ENCODE measurements around the gene HIVEP3. TPM values are rescaled to one million over a fixed set of nuclear protein-coding genes. Genes with fewer than 3 reads are reported as not detected.
A peak's percentile ranks its signal among the peaks of the same experiment; 100 is the strongest.

The HIVEP3 gene
- total and polyA plus RNA-seq, 4 experiments from 2014 or later: 8.2 to 12.8 (median 10.8) TPM

DNA sequence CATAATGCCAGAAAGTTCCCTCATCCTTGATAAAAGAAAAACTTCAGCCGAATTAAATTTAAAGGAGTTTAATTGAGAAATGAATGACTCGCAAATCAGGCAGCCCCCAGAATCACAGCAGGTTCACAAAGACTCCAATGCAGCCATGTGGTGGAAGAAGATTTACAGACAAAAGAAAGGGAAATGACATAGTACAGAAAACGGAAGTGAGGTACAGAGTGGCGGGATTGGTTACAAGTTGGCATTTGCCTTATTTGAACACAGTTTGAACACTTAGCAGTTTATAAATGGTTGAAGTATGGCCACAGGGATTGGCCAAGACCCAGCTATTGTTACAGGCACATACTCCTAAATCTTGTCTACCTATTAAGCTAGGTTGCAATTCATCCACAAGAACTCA, 46.6 kb downstream of the HIVEP3 start:
- peaks cover 0 to 4% of the 10 kb centered on the region in 2 donors for H3K36me3 Mint-ChIP-seq
- H3K27me3 Mint-ChIP-seq: no peaks in the 10 kb centered on the region
- Histone ChIP-seq H3K27ac (ENCODE audit: low read depth, low read length) (no peak overlapping the region), H3K4me1 (ENCODE audit: insufficient read depth, low read length) (peaks cover 8% of the 10 kb centered on the region), H3K4me3 (ENCODE audit: low read length in 2 of 2) (no peak overlapping the region), H3K27me3 (ENCODE audit: insufficient read depth, low read length) (no peaks in the 10 kb centered on the region), H3K36me3 (ENCODE audit: insufficient read depth, low read length) (no peaks in the 10 kb centered on the region), H3K9me3 (ENCODE audit: control insufficient read depth in 1 of 2, low read length in 2 of 2) (no peaks in the 10 kb centered on the region)
- CTCF ChIA-PET (ENCODE audit: partially characterized antibody): no interaction called here
- H3K4me1 Mint-ChIP-seq: peaks cover 10 to 36% (median 33%) of the 10 kb centered on the region in 4 donors
- intact Hi-C loops (cut with micrococcal nuclease): no loop called here
- no peak overlapping the region for H3K4me3 Mint-ChIP-seq
- H3K9me3 Mint-ChIP-seq: peaks cover 0 to 1% (median 0%) of the 10 kb centered on the region in 8 donors
- DNase-seq: no peak
- POLR2A ChIA-PET (ENCODE audit: partially characterized antibody): no interaction called here
- H3K27ac Mint-ChIP-seq: peak overlapping the region in 1 of 7 donors; percentile 34

DNA sequence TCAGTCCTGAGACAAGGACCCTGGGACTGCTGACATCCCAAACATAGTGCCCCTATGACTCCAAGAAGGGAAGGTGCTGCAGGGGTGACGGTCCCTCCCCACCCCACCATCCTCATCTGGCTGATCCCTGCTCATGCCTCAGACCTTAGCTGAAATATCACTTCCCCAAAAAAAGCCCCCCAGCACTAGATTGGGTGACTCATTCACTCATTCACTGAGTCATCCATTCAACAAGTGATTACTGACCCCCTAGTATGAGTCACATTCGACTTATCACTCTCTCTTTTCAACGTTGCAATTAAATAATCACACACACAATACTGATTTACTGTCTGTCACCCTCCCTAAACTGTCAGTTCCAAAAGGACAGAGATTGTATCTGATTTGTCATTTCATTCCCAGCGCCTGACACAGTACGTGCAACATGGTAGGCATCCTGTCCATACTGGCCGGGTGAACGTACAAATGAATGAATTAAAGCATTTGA, 48.6 kb downstream of the HIVEP3 start:
- Histone ChIP-seq H3K27ac (ENCODE audit: low read depth, low read length) (no peak overlapping the region), H3K9me3 (ENCODE audit: control insufficient read depth in 1 of 2, low read length in 2 of 2) (no peaks in the 10 kb centered on the region), H3K4me3 (ENCODE audit: low read length in 2 of 2) (no peak overlapping the region), H3K27me3 (ENCODE audit: insufficient read depth, low read length) (no peaks in the 10 kb centered on the region), H3K4me1 (ENCODE audit: insufficient read depth, low read length) (peaks cover 8% of the 10 kb centered on the region), H3K36me3 (ENCODE audit: insufficient read depth, low read length) (no peaks in the 10 kb centered on the region)
- Mint-ChIP-seq H3K36me3 (peaks cover 0 to 5% of the 10 kb centered on the region in 2 donors), H3K4me1 (peaks cover 10 to 27% (median 25%) of the 10 kb centered on the region in 4 donors), H3K9me3 (peaks cover 0 to 1% (median 0%) of the 10 kb centered on the region in 8 donors), H3K4me3 (no peak overlapping the region), H3K27me3 (no peaks in the 10 kb centered on the region), H3K27ac (peak overlapping the region in 1 of 7 donors; percentile 42)
- intact Hi-C loops (cut with micrococcal nuclease): no loop called here
- no peak for DNase-seq
- CTCF ChIA-PET (ENCODE audit: partially characterized antibody): interaction anchor here (4.4 kb wide), 1 partner anchor 295 kb away, joined by 21 read pairs; no protein-coding TSS in a partner anchor
- POLR2A ChIA-PET (ENCODE audit: partially characterized antibody): no interaction called here

DNA sequence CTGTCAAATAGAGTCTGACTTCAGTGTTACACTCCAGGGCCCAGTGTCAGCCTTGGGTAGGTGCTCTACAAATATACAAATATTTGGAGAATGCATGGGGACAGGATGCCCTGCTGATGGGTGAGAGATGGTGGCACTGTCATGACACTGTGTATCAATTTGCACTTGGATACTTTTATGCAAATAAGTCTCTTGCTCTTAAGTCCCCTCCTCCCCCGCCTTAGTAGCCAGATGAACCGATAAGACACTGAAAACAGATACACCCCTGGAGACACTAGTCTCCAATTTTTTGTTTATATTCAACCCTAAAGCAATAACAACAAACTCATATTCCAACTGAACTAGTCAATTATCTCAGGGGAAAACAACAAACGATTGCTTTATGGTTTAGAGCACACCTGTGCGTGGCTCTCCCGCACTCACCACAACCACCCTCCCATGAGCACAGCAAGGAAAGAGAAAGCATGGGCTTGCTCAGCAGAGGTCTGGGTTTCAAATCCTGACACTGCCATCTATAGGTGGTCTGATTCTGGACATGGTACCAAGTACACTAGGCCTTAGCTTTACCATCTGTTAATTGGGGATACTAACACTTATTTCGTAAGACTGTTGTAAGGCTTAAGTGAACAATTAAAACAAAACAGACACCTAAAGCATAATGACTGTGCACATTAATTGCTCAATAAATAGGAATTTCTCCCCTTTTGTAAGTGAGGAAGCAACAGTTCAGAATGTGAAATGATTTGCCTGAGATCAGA, 50.3 kb downstream of the HIVEP3 start:
- ChIA-PET CTCF (ENCODE audit: partially characterized antibody) (interaction anchor here (0.8 to 4.4 kb wide), 4 partner anchors 57 to 353 kb away, joined by 3 to 21 read pairs (median 4); no protein-coding TSS in a partner anchor), POLR2A (ENCODE audit: partially characterized antibody) (interaction anchor here (1.6 kb wide), 1 partner anchor 294 kb away, joined by 5 read pairs; no protein-coding TSS in a partner anchor)
- Histone ChIP-seq H3K4me1 (ENCODE audit: insufficient read depth, low read length) (peaks cover 8% of the 10 kb centered on the region), H3K9me3 (ENCODE audit: control insufficient read depth in 1 of 2, low read length in 2 of 2) (no peaks in the 10 kb centered on the region), H3K27ac (ENCODE audit: low read depth, low read length) (no peak overlapping the region), H3K27me3 (ENCODE audit: insufficient read depth, low read length) (no peaks in the 10 kb centered on the region), H3K36me3 (ENCODE audit: insufficient read depth, low read length) (no peaks in the 10 kb centered on the region), H3K4me3 (ENCODE audit: low read length in 2 of 2) (no peak overlapping the region)
- Mint-ChIP-seq H3K27ac (peak overlapping the region in 3 of 7 donors; percentile 48 to 65 (median 50)), H3K27me3 (no peaks in the 10 kb centered on the region), H3K4me3 (peak overlapping the region in 1 of 8 donors; percentile 22), H3K36me3 (peaks cover 0 to 11% of the 10 kb centered on the region in 2 donors), H3K4me1 (peaks cover 10 to 18% (median 17%) of the 10 kb centered on the region in 4 donors), H3K9me3 (peaks cover 0 to 1% (median 0%) of the 10 kb centered on the region in 8 donors)
- DNase-seq: peak in 3 of 5 donors; percentile 12 to 31 (median 13)
- intact Hi-C loops (cut with micrococcal nuclease): no loop called here

DNA sequence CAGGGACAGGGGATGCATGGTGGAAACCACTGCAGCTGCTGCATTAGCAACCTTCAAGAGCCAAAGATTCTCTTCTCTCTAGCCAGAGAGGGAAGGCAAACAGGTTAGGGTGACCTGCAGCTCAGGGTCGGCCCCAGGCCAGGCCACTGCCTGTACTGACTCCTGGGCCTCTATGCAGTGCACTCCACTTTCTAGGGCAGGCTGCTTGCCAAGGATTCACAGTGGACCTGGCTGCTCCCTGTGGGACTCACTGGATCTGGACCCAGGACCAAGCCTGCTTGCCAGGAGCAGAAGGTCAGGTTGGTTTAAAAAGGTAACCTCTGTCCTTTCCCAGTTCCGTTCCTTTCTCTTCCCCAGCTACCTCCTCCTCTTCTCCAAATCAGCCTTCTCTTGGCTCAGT, 52.4 kb downstream of the HIVEP3 start:
- H3K9me3 ChIP-seq (ENCODE audit: control insufficient read depth in 1 of 2, low read length in 2 of 2): no peaks in the 10 kb centered on the region
- no peak overlapping the region for H3K27ac ChIP-seq (ENCODE audit: low read depth, low read length)
- no peak overlapping the region for H3K4me3 ChIP-seq (ENCODE audit: low read length in 2 of 2)
- no peak overlapping the region for H3K4me3 Mint-ChIP-seq
- H3K27ac Mint-ChIP-seq: peak overlapping the region in 1 of 7 donors; percentile 30
- peaks cover 4 to 9% of the 10 kb centered on the region in 2 donors for H3K36me3 Mint-ChIP-seq
- H3K4me1 Mint-ChIP-seq: peaks cover 22 to 34% (median 28%) of the 10 kb centered on the region in 4 donors
- no peaks in the 10 kb centered on the region for H3K36me3 ChIP-seq (ENCODE audit: insufficient read depth, low read length)
- POLR2A ChIA-PET (ENCODE audit: partially characterized antibody): interaction anchor here (1.2 kb wide), 1 partner anchor 54 kb away, joined by 3 read pairs; no protein-coding TSS in a partner anchor
- peaks cover 17% of the 10 kb centered on the region for H3K4me1 ChIP-seq (ENCODE audit: insufficient read depth, low read length)
- CTCF ChIA-PET (ENCODE audit: partially characterized antibody): interaction anchor here (2.4 to 4.4 kb wide), 4 partner anchors 25 to 307 kb away, joined by 6 to 21 read pairs (median 12); no protein-coding TSS in a partner anchor
- H3K9me3 Mint-ChIP-seq: no peaks in the 10 kb centered on the region
- intact Hi-C loops (cut with micrococcal nuclease): no loop called here
- no peaks in the 10 kb centered on the region for H3K27me3 ChIP-seq (ENCODE audit: insufficient read depth, low read length)
- H3K27me3 Mint-ChIP-seq: no peaks in the 10 kb centered on the region
- no peak for DNase-seq

DNA sequence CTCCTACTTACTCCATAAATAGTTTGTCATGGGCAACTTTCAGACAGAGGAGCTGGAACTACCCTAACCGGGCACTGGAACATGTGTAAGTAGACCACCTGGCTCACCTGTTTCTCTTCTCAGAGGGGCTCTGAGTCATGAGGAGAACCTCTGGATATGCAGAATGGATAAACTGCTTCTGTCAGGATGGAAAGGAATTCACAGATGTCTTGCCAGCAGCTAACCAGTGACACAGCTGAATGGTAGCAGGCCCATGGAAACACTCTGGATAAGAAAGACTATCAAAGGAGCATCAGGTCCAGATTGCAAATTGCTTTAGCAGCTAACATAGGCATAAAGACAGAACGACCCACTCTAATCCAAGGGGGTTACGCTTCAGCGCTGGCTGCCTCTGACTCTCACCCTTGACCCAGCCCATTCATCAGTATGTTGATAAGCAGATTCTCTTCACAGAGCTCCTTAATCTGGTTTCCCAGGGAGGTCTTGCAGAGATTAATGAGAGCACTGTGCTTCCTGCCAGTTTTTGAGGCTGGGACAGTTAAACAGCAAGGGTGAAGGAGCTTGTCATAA, 54.2 kb downstream of the HIVEP3 start:
- peak overlapping the region in 1 of 7 donors; percentile 52 for H3K27ac Mint-ChIP-seq
- H3K4me1 Mint-ChIP-seq: peaks cover 18 to 34% (median 28%) of the 10 kb centered on the region in 4 donors
- intact Hi-C loops (cut with micrococcal nuclease): no loop called here

DNA sequence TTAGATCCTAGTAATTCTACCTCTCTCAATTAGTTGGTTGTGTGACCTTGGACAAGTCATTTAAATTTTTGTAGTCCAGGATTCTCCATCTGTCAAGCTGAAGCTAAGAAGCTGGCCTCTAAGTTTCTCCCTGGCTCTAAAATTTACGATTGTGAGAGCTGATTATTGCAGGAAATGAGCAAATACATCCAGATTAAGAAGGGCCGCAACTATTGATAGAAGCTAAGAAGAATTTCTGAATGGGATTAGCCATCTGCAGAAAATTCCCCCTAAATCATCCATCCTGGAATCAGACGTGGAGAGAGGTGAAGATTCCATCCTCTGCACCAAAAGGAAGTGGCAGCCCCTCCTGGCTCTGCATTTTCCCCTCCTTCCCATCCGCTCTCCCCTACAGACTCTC, 55.0 kb downstream of the HIVEP3 start:
- Histone ChIP-seq H3K36me3 (ENCODE audit: insufficient read depth, low read length) (no peaks in the 10 kb centered on the region), H3K27ac (ENCODE audit: low read depth, low read length) (no peak overlapping the region), H3K4me3 (ENCODE audit: low read length in 2 of 2) (no peak overlapping the region), H3K27me3 (ENCODE audit: insufficient read depth, low read length) (no peaks in the 10 kb centered on the region), H3K9me3 (ENCODE audit: control insufficient read depth in 1 of 2, low read length in 2 of 2) (no peaks in the 10 kb centered on the region), H3K4me1 (ENCODE audit: insufficient read depth, low read length) (peaks cover 17% of the 10 kb centered on the region)
- Mint-ChIP-seq H3K36me3 (peaks cover 4 to 10% of the 10 kb centered on the region in 2 donors), H3K27me3 (no peaks in the 10 kb centered on the region), H3K4me1 (peaks cover 18 to 27% (median 24%) of the 10 kb centered on the region in 4 donors), H3K4me3 (no peak overlapping the region), H3K27ac (no peak overlapping the region), H3K9me3 (no peaks in the 10 kb centered on the region)
- ChIA-PET CTCF (ENCODE audit: partially characterized antibody) (interaction anchor here (2.4 kb wide), 1 partner anchor 290 kb away, joined by 12 read pairs; no protein-coding TSS in a partner anchor), POLR2A (ENCODE audit: partially characterized antibody) (no interaction called here)
- no peak for DNase-seq
- intact Hi-C loops (cut with micrococcal nuclease): no loop called here

More for the DNA sequence above, 54.2 kb downstream of the HIVEP3 start:
- Histone ChIP-seq H3K27ac (ENCODE audit: low read depth, low read length) (no peak overlapping the region), H3K9me3 (ENCODE audit: control insufficient read depth in 1 of 2, low read length in 2 of 2) (no peaks in the 10 kb centered on the region), H3K36me3 (ENCODE audit: insufficient read depth, low read length) (no peaks in the 10 kb centered on the region), H3K4me1 (ENCODE audit: insufficient read depth, low read length) (peaks cover 17% of the 10 kb centered on the region), H3K27me3 (ENCODE audit: insufficient read depth, low read length) (no peaks in the 10 kb centered on the region), H3K4me3 (ENCODE audit: low read length in 2 of 2) (no peak overlapping the region)
- Mint-ChIP-seq H3K36me3 (peaks cover 4 to 10% of the 10 kb centered on the region in 2 donors), H3K4me3 (no peak overlapping the region), H3K27me3 (no peaks in the 10 kb centered on the region), H3K9me3 (no peaks in the 10 kb centered on the region)
- POLR2A ChIA-PET (ENCODE audit: partially characterized antibody): no interaction called here
- no peak for DNase-seq
- CTCF ChIA-PET (ENCODE audit: partially characterized antibody): interaction anchor here (0.8 to 2.5 kb wide), 4 partner anchors 53 to 309 kb away, joined by 3 to 12 read pairs (median 5); no protein-coding TSS in a partner anchor
